Liver (tissue), 9 donors: ENCODE data around the gene MED31. TPM values are rescaled to one million over a fixed set of nuclear protein-coding genes. Genes with fewer than 3 reads are reported as not detected.

Experiments used
- DNase-seq: peaks from one replicate; pipeline ENCODE4 v3.0.0-alpha.2; 2017; ENCODE audit warnings: low spot score
- H3K27ac ChIP-seq, 2 donors: one replicate each; pipeline ENCODE4 v1.7.0; 2013; ENCODE audit warnings: inconsistent platforms in 2 of 2, low read length in 2 of 2, control low read depth in 1 of 2, low read depth in 1 of 2, mild to moderate bottlenecking in 1 of 2
- H3K27me3 ChIP-seq, 4 donors: one replicate each; pipeline versions ENCODE4 v1.6.1 to v1.7.0; 2013; ENCODE audit warnings: low read length in 3 of 4, inconsistent platforms in 1 of 4, mild to moderate bottlenecking in 1 of 4, moderate library complexity in 1 of 4; ENCODE audit not compliant: control insufficient read depth in 4 of 4, insufficient read depth in 4 of 4
- H3K36me3 ChIP-seq, 4 donors: one replicate each; pipeline versions ENCODE4 v1.6.1 to v1.7.0; 2013; ENCODE audit warnings: low read length in 3 of 4, mild to moderate bottlenecking in 3 of 4, low read depth in 1 of 4, moderate library complexity in 1 of 4; ENCODE audit not compliant: control insufficient read depth in 4 of 4, insufficient read depth in 3 of 4
- H3K4me1 ChIP-seq, 4 donors: one replicate each; pipeline versions ENCODE4 v1.6.1 to v1.7.0; 2013; ENCODE audit warnings: low read length in 3 of 4, mild to moderate bottlenecking in 3 of 4, moderate library complexity in 1 of 4; ENCODE audit not compliant: control insufficient read depth in 4 of 4, insufficient read depth in 4 of 4
- H3K4me3 ChIP-seq, 3 donors: one replicate each; pipeline versions ENCODE4 v1.6.1 to v1.7.0; 2013; ENCODE audit warnings: low read length in 3 of 3, control low read depth in 1 of 3, low read depth in 1 of 3, mild to moderate bottlenecking in 1 of 3
- H3K9ac ChIP-seq, 2 donors: one replicate each; pipeline ENCODE4 v1.7.0; 2013; ENCODE audit warnings: low read length in 2 of 2, mild to moderate bottlenecking in 2 of 2, moderate library complexity in 2 of 2, control low read depth in 1 of 2, low read depth in 1 of 2
- H3K9me3 ChIP-seq, 4 donors: one replicate each; pipeline versions ENCODE4 v1.6.1 to v1.7.0; 2013; ENCODE audit warnings: low read length in 3 of 4; ENCODE audit not compliant: control insufficient read depth in 4 of 4
- EGR1 ChIP-seq, 2 donors: IDR thresholded peaks; 2 replicates each; pipeline ENCODE4 v1.6.1; 2016 to 2018; ENCODE audit warnings: antibody characterized with exemption in 2 of 2, low read depth in 2 of 2
- FOXA1 ChIP-seq: IDR thresholded peaks from 2 replicates; pipeline ENCODE4 v1.6.1; 2016; ENCODE audit warnings: antibody characterized with exemption
- FOXA2 ChIP-seq: IDR thresholded peaks from 2 replicates; pipeline ENCODE4 v1.6.1; 2016; ENCODE audit warnings: antibody characterized with exemption
- GABPA ChIP-seq, 2 donors: IDR thresholded peaks in 1 of 2; conservative IDR thresholded peaks in 1 of 2; 2 replicates each; pipeline ENCODE4 v1.6.1; 2016; ENCODE audit warnings: antibody characterized with exemption in 2 of 2, mild to moderate bottlenecking in 1 of 2, moderate library complexity in 1 of 2
- HNF4A ChIP-seq, 2 donors: conservative IDR thresholded peaks; 2 replicates each; pipeline ENCODE4 v1.6.1; 2016; ENCODE audit warnings: antibody characterized with exemption in 2 of 2, mild to moderate bottlenecking in 2 of 2
- HNF4G ChIP-seq: IDR thresholded peaks from 2 replicates; pipeline ENCODE4 v1.6.1; 2016; ENCODE audit warnings: antibody characterized with exemption
- JUND ChIP-seq, 2 donors: IDR thresholded peaks; 2 replicates each; pipeline ENCODE4 v1.6.1; 2016; ENCODE audit warnings: antibody characterized with exemption in 2 of 2
- NR2F2 ChIP-seq: IDR thresholded peaks from 2 replicates; pipeline ENCODE4 v1.6.1; 2016; ENCODE audit warnings: antibody characterized with exemption
- RXRA ChIP-seq, 2 donors: IDR thresholded peaks; 2 replicates each; pipeline ENCODE4 v1.6.1; 2017 to 2018; ENCODE audit warnings: antibody characterized with exemption in 2 of 2, mild to moderate bottlenecking in 1 of 2
- WGBS: extraction: QIAGEN DNeasy Blood & Tissue Kit; methylation state at CpG from one replicate; pipeline ENCODE4 v1.1.7; 2013; 5-methylcytosine and 5-hydroxymethylcytosine counted together
- polyA plus RNA-seq, 2 donors: library from polyadenylated mRNA; stranded (reverse) in 1 of 2; unstranded in 1 of 2; fragments of 200-250 nt in 1 of 2; fragments of >200 nt in 1 of 2; fragmentation: Nextera tagmentation in 1 of 2; extraction: Ambion mirVana in 1 of 2; gene quantifications; one replicate each; pipeline versions ENCODE4 v1.2.1 to v1.2.3, GENCODE V29; 2013 to 2015
- total RNA-seq, 2 donors: library from RNA; depleted of rRNA; stranded (reverse); fragments of >200 nt; gene quantifications; one replicate each; pipeline ENCODE4 v1.2.3, GENCODE V29; 2014
- TF ChIP-seq, protein P1 (sequence below): IDR thresholded peaks from 2 replicates; pipeline ENCODE4 v1.6.1; 2016; ENCODE audit warnings: antibody characterized with exemption, mild to moderate bottlenecking
- TF ChIP-seq, protein P2 (sequence below): IDR thresholded peaks from 2 replicates; pipeline ENCODE4 v1.6.1; 2016; ENCODE audit warnings: antibody characterized with exemption
- TF ChIP-seq, protein P3 (sequence below): fragments of 150-350 bp; IDR thresholded peaks from 2 replicates; pipeline ENCODE4 v1.5.1; 2017; ENCODE audit warnings: improper control_type of control experiment, low read depth, low read length; ENCODE audit not compliant: missing input control
- donor health status: healthy.
- donor health status: healthy.
- donor health status: healthy.
- donor health status: healthy.
- donor health status: healthy.

Gene MED31
- total and polyA plus RNA-seq, 4 donors: 6.9 to 29.8 (median 8.7) TPM

DNA sequence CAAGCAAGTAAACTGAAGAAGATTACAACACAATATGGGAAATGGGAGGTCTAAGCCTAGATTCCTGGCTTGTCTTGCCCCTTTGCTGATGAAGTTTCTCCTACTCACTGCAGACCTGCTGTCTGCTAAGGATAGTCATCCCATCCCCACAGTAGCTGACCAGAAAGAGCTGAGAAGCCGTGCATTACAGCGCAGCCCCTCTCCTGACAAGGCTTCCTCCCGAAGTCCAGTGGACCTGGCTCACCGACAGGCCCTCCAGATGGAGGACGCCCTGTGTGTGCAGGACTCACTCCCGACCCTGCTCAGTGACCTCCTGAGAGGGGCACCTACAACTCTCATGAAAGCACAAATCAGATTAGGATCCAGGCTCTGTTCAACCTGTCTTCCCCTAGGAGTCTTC, 46.3 kb downstream of the MED31 start:
- H3K27me3 ChIP-seq: no peaks in the 10 kb centered on the region
- no peak for DNase-seq
- H3K27ac ChIP-seq: no peak overlapping the region
- no peak overlapping the region for H3K9ac ChIP-seq
- TF ChIP-seq FOXA2: no peak
- no peaks in the 10 kb centered on the region for H3K9me3 ChIP-seq
- no peaks in the 10 kb centered on the region for H3K4me1 ChIP-seq
- H3K36me3 ChIP-seq: peaks cover 7 to 39% (median 23%) of the 10 kb centered on the region in 4 donors
- 98% methylated on average over 6 of the region's 6 CpGs for WGBS
- H3K4me3 ChIP-seq: no peak overlapping the region

DNA sequence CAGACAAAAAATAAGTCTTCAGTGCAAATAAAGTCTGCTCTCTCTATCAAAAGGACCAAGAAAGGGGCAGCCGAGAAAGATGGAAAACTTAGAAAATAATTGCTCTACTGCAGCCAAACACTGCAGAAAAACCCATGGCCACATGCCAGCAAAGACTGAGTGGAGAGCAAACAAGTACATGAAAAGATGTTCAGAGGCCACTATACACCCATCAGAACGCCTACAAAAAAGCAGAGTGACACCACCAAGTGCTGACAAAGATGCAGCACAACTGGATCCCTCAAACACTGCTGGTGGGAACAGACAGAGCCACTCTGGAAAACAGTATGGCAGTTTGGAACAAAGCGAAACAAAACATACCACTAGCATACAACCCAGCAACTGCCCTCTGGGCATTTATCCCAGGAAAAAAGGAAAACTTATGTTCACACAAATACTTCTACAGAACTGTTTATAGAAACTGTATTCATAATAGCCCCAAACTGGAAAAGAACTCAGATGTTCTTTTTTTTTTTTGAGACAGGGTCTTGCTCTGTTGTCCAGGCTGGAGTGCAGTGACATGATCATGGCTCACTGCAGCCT, 47.6 kb downstream of the MED31 start:
- Histone ChIP-seq H3K9me3 (no peaks in the 10 kb centered on the region), H3K27me3 (no peaks in the 10 kb centered on the region), H3K9ac (no peak overlapping the region), H3K4me1 (peaks cover 0 to 3% (median 1%) of the 10 kb centered on the region in 4 donors), H3K36me3 (peaks cover 5 to 30% (median 16%) of the 10 kb centered on the region in 4 donors), H3K27ac (no peak overlapping the region), H3K4me3 (no peak overlapping the region)
- WGBS: 67% methylated on average over 3 of the region's 3 CpGs
- no peak for DNase-seq
- no peak for TF ChIP-seq NR2F2
- no peak for TF ChIP-seq GABPA (IDR thresholded peaks at IDR 0.05 in 1 of 2, conservative IDR thresholded peaks at IDR 0.05 in 1 of 2)
- TF ChIP-seq FOXA2: no peak
- no peak for TF ChIP-seq HNF4A (conservative IDR thresholded peaks at IDR 0.05)
- no peak for TF ChIP-seq EGR1 (IDR thresholded peaks at IDR 0.05; ENCODE audit: low read depth in 2 of 2)
- TF ChIP-seq JUND (IDR thresholded peaks at IDR 0.05): no peak
- TF ChIP-seq, protein P1, sequence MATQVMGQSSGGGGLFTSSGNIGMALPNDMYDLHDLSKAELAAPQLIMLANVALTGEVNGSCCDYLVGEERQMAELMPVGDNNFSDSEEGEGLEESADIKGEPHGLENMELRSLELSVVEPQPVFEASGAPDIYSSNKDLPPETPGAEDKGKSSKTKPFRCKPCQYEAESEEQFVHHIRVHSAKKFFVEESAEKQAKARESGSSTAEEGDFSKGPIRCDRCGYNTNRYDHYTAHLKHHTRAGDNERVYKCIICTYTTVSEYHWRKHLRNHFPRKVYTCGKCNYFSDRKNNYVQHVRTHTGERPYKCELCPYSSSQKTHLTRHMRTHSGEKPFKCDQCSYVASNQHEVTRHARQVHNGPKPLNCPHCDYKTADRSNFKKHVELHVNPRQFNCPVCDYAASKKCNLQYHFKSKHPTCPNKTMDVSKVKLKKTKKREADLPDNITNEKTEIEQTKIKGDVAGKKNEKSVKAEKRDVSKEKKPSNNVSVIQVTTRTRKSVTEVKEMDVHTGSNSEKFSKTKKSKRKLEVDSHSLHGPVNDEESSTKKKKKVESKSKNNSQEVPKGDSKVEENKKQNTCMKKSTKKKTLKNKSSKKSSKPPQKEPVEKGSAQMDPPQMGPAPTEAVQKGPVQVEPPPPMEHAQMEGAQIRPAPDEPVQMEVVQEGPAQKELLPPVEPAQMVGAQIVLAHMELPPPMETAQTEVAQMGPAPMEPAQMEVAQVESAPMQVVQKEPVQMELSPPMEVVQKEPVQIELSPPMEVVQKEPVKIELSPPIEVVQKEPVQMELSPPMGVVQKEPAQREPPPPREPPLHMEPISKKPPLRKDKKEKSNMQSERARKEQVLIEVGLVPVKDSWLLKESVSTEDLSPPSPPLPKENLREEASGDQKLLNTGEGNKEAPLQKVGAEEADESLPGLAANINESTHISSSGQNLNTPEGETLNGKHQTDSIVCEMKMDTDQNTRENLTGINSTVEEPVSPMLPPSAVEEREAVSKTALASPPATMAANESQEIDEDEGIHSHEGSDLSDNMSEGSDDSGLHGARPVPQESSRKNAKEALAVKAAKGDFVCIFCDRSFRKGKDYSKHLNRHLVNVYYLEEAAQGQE: no peak

DNA sequence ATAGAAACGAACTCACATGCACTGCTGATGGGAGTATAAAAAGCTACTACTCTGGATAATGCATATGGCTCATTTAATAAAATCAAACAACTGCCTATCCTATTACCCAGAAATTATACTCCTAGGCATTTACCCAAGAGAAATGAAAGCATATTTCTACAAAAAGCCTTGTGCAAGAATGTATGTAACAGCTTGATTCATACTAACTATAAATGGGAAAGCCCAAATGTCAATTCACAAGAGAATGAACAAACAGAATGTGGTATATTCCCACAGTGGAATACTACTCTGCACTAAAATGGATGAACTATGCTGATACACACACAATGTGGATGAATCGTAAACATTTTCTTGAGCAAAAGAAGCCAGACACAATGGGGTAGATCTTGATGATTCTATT, 49.3 kb downstream of the MED31 start:
- TF ChIP-seq FOXA1: no peak
- TF ChIP-seq, protein P2, sequence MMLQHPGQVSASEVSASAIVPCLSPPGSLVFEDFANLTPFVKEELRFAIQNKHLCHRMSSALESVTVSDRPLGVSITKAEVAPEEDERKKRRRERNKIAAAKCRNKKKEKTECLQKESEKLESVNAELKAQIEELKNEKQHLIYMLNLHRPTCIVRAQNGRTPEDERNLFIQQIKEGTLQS: no peak
- Histone ChIP-seq H3K36me3 (peaks cover 1 to 21% (median 9%) of the 10 kb centered on the region in 4 donors), H3K4me1 (peaks cover 2 to 10% (median 6%) of the 10 kb centered on the region in 4 donors), H3K27ac (no peak overlapping the region), H3K9ac (no peak overlapping the region), H3K4me3 (no peak overlapping the region), H3K9me3 (no peaks in the 10 kb centered on the region), H3K27me3 (no peaks in the 10 kb centered on the region)
- WGBS: 91% methylated on average over 2 of the region's 2 CpGs
- no peak for DNase-seq

DNA sequence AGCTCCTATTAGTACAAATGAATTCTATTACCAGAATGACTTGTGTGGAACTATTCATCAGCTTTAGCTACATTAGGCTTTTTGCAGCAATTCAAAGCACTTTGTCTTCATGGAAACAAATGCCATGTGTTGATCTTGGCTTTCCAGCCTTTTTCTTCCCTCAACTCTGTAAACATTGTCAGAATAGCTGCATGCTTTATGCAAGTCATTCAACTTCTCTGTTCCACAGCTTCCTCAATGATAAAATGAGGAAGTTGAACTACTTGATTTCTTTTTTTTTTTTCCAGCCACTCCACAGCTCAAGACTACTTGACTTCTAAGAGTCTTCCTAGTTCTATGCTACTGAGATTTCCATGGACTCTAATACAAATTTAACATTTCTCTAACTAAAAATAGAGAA, 52.0 kb downstream of the MED31 start:
- Histone ChIP-seq H3K9me3 (no peaks in the 10 kb centered on the region), H3K27ac (no peak overlapping the region), H3K9ac (no peak overlapping the region), H3K4me1 (peaks cover 2 to 10% (median 6%) of the 10 kb centered on the region in 4 donors), H3K4me3 (no peak overlapping the region), H3K27me3 (no peaks in the 10 kb centered on the region), H3K36me3 (peaks cover 0 to 14% (median 8%) of the 10 kb centered on the region in 4 donors)
- TF ChIP-seq FOXA1: no peak
- TF ChIP-seq EGR1 (IDR thresholded peaks at IDR 0.05; ENCODE audit: low read depth in 2 of 2): no peak
- TF ChIP-seq, protein P3, sequence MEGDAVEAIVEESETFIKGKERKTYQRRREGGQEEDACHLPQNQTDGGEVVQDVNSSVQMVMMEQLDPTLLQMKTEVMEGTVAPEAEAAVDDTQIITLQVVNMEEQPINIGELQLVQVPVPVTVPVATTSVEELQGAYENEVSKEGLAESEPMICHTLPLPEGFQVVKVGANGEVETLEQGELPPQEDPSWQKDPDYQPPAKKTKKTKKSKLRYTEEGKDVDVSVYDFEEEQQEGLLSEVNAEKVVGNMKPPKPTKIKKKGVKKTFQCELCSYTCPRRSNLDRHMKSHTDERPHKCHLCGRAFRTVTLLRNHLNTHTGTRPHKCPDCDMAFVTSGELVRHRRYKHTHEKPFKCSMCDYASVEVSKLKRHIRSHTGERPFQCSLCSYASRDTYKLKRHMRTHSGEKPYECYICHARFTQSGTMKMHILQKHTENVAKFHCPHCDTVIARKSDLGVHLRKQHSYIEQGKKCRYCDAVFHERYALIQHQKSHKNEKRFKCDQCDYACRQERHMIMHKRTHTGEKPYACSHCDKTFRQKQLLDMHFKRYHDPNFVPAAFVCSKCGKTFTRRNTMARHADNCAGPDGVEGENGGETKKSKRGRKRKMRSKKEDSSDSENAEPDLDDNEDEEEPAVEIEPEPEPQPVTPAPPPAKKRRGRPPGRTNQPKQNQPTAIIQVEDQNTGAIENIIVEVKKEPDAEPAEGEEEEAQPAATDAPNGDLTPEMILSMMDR: no peak
- no peak for TF ChIP-seq HNF4G
- TF ChIP-seq RXRA (IDR thresholded peaks at IDR 0.05): no peak
- TF ChIP-seq, protein P1: no peak
- DNase-seq: no peak
